ENCODE measurements around the gene BLOC1S3. TPM values are rescaled to one million over a fixed set of nuclear protein-coding genes. Genes with fewer than 3 reads are reported as not detected.
A peak's percentile ranks its signal among the peaks of the same experiment; 100 is the strongest.

BLOC1S3 gene
- total RNA-seq, 4 donors from 2014 or later, result 15.3 to 20.1 (median 15.9) TPM

DNA sequence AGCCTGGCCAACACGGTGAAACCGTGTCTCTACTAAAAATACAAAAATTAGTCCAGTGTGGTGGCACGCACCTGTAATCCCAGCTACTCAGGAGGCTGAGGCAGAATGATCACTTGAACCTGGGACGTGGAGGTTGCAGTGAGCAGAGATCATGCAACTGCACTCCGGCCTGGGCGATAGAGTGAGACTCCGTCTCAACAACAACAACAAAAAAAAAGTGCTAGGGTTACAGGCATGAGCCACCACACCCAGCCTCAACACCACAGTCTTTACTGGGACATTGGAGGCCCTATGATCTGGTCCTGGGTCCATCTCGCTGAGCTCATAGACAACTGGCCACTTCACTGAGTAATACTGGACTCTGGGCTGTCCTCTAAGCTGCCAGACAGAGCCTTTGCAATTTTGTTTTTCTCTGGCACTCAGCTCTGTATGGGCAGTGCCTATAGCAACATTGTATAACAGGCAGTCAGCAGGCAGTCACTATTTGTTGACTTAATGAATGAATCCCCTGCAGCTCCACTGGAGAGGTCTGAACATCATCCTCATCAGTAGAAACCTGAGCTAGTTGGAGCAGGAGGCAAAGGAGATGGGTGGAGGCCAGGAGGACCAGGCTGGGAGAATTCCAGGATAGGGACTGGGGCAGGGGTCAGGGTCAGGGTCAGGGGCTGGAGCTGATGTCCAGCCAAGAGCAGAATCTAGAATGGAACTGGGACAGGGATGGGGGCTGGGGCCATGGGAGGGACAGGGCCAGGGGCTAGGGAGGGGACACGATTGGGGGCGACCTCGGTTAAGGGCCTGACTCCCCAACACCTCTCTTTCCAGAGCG lies 8.1 kb downstream of the BLOC1S3 start:
- Histone ChIP-seq H3K27ac (no peak overlapping the region), H3K27me3 (no peaks in the 10 kb centered on the region), H3K9me3 (no peaks in the 10 kb centered on the region), H3K36me3 (no peaks in the 10 kb centered on the region), H3K4me1 (peaks cover 6% of the 10 kb centered on the region), H3K4me3 (no peak overlapping the region)
- DNase-seq (ENCODE audit: low spot score in 2 of 2), result no peak
- 83% methylated on average over 11 of the region's 12 CpGs for WGBS
- TF ChIP-seq, protein P1, sequence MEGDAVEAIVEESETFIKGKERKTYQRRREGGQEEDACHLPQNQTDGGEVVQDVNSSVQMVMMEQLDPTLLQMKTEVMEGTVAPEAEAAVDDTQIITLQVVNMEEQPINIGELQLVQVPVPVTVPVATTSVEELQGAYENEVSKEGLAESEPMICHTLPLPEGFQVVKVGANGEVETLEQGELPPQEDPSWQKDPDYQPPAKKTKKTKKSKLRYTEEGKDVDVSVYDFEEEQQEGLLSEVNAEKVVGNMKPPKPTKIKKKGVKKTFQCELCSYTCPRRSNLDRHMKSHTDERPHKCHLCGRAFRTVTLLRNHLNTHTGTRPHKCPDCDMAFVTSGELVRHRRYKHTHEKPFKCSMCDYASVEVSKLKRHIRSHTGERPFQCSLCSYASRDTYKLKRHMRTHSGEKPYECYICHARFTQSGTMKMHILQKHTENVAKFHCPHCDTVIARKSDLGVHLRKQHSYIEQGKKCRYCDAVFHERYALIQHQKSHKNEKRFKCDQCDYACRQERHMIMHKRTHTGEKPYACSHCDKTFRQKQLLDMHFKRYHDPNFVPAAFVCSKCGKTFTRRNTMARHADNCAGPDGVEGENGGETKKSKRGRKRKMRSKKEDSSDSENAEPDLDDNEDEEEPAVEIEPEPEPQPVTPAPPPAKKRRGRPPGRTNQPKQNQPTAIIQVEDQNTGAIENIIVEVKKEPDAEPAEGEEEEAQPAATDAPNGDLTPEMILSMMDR (IDR thresholded peaks at IDR 0.05), result no peak
- no peak for TF ChIP-seq EP300 (IDR thresholded peaks at IDR 0.05)

DNA sequence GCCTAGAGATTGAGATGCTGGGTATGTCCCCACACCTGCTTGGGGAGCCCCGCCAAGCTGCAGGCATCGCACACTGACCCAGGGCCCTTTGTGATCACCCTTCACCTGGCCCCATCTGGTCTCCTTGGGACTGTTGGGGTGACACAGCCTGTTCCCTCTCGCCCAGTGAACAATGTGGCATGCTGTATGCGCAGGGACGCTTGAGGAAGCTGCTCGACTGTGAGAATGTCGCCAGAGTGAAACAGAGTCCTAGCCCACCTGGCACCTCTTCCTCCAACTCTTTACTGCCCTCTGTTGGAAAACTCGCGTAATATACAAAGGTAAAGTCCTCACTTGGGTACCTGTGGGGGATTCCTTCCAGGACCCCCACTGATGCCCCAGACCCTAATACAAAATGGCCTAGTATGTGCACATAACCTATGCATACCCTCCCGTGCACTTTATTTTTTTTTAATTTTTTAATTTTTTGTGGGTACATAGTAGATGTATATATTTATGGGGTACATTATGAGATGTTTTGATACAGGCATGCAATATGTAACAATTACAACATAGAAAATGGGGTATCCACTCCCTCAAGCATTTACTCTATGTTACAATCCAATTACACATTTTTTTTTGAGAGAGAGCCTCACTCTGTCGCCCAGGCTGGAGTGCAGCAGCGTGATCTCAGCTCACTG lies 9.0 kb downstream of the BLOC1S3 start:
- DNase-seq (ENCODE audit: low spot score in 2 of 2), result no peak
- Histone ChIP-seq H3K4me3 (no peak overlapping the region), H3K36me3 (no peaks in the 10 kb centered on the region), H3K4me1 (peaks cover 5% of the 10 kb centered on the region), H3K27me3 (no peaks in the 10 kb centered on the region), H3K27ac (no peak overlapping the region), H3K9me3 (no peaks in the 10 kb centered on the region)
- WGBS, result 55% methylated on average over 12 of the region's 12 CpGs
- no peak for TF ChIP-seq EP300 (IDR thresholded peaks at IDR 0.05)
- TF ChIP-seq POLR2AphosphoS5 (IDR thresholded peaks at IDR 0.05), result no peak
- no peak for TF ChIP-seq POLR2A (IDR thresholded peaks at IDR 0.05)
- TF ChIP-seq, protein P1 (IDR thresholded peaks at IDR 0.05), result peak in 1 of 2 donors; percentile 32

DNA sequence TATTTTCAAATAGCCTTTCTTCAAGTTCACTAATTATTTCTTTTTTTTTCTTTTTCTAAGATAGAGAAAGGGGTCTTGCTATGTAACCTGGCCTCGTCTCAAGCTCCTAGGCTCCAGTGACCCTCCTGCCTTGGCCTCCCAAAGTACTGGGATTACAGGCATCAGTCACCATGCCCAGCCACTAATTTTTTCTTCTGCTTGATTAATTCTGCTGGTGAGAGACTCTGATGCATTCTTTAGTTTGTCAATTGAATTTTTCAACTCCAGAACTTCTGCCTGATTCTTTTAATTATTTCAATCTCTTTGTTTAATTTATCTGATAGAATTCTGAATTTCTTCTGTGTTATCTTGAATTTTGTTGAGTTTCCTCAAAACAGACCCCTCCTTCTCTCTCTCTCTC lies 11.4 kb downstream of the BLOC1S3 start:
- no peak for DNase-seq (ENCODE audit: low spot score in 2 of 2)
- no peaks in the 10 kb centered on the region for H3K9me3 ChIP-seq
- no peaks in the 10 kb centered on the region for H3K27me3 ChIP-seq
- H3K27ac ChIP-seq, result no peak overlapping the region
- H3K4me3 ChIP-seq, result no peak overlapping the region
- 97% methylated on average over 1 of the region's 1 CpG for WGBS
- TF ChIP-seq POLR2AphosphoS5 (IDR thresholded peaks at IDR 0.05), result no peak
- TF ChIP-seq EP300 (IDR thresholded peaks at IDR 0.05), result no peak
- no peak for TF ChIP-seq POLR2A (IDR thresholded peaks at IDR 0.05)
- TF ChIP-seq, protein P1 (IDR thresholded peaks at IDR 0.05), result no peak
- H3K36me3 ChIP-seq, result no peaks in the 10 kb centered on the region
- peaks cover 3% of the 10 kb centered on the region for H3K4me1 ChIP-seq

DNA sequence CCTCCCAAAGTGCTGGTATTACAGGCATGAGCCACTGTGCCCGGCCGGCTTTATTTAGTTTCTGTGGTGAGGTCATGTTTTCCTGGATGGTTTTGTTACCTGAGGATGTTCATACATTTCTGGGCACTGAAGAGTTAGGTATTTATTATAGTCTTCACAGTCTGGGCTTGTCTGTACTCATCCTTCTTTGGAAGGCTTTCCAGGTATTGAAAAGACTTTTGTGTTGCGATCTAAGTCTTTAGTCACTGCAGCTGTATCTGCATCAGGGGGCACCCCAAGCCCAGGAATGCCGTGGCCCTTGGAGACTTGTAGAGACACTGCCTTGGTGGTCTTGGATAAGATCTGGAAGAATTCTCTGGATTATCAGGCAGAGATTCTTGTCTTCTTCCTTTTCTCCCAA lies 12.8 kb downstream of the BLOC1S3 start:
- no peaks in the 10 kb centered on the region for H3K9me3 ChIP-seq
- 54% methylated on average over 4 of the region's 4 CpGs for WGBS
- H3K27me3 ChIP-seq, result no peaks in the 10 kb centered on the region
- H3K4me1 ChIP-seq, result peaks cover 3% of the 10 kb centered on the region
- H3K4me3 ChIP-seq, result no peak overlapping the region
- TF ChIP-seq POLR2AphosphoS5 (IDR thresholded peaks at IDR 0.05) (no peak), EP300 (IDR thresholded peaks at IDR 0.05) (no peak), POLR2A (IDR thresholded peaks at IDR 0.05) (no peak)
- TF ChIP-seq, protein P1 (IDR thresholded peaks at IDR 0.05), result no peak
- H3K36me3 ChIP-seq, result no peaks in the 10 kb centered on the region
- no peak for DNase-seq (ENCODE audit: low spot score in 2 of 2)
- no peak overlapping the region for H3K27ac ChIP-seq

DNA sequence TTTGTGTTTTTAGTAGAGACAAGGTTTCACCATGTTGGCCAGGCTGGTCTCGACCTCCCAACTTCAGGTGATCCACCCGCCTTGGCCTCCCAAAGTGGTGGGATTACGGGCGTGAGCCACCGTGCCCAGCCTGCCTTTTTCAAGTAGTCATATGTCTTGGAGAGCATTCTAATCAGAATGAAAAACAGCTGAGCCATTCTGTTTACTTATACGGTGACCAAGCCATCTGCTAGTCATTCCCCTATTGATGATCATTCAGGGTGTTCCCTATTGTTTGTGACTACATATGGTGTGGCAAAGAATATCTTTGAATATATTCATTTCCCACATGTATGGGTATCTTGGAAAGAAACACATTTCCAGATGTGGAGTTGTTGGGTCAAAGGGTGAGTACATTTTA lies 17.2 kb downstream of the BLOC1S3 start:
- Histone ChIP-seq H3K27me3 (no peaks in the 10 kb centered on the region), H3K4me1 (peaks cover 3% of the 10 kb centered on the region), H3K4me3 (no peak overlapping the region), H3K27ac (no peak overlapping the region), H3K36me3 (no peaks in the 10 kb centered on the region), H3K9me3 (no peaks in the 10 kb centered on the region)
- TF ChIP-seq POLR2AphosphoS5 (IDR thresholded peaks at IDR 0.05) (no peak), EP300 (IDR thresholded peaks at IDR 0.05) (no peak), POLR2A (IDR thresholded peaks at IDR 0.05) (no peak)
- TF ChIP-seq, protein P1 (IDR thresholded peaks at IDR 0.05), result no peak
- 78% methylated on average over 6 of the region's 6 CpGs for WGBS
- no peak for DNase-seq (ENCODE audit: low spot score in 2 of 2)

All from suprapubic skin (tissue), 4 donors.